K562 (cell line): ENCODE data around the gene POT1. TPM values are rescaled to one million over a fixed set of nuclear protein-coding genes. Genes with fewer than 3 reads are reported as not detected.

Experiments used
- ATAC-seq: fragments of 200-7000 bp; cut with Tn5 transposase; 3 replicates; pipeline ENCODE4 v1.9.1; 2020; ENCODE audit warnings: moderate library complexity
- BruUV-seq: library from RNA; stranded (reverse); fragments of 400-500 nt; replicated peaks from 2 replicates; lab custom pipeline; 2021; lab: Mats Ljungman, UMichigan
- CTCF ChIA-PET: fragments of 300-600 bp; formaldehyde crosslinking; extraction: SDS; loops from one replicate; lab custom pipeline; 2021; ENCODE audit warnings: low intra/inter-chr PET ratio; lab: Yijun Ruan, JAX
- POLR2A ChIA-PET: fragments of 300-600, 350-650 bp; sonication (Branson Sonifier 250); formaldehyde crosslinking; extraction: SDS; loops from one replicate; lab custom pipeline; 2021; ENCODE audit warnings: antibody characterized with exemption, inconsistent platforms; lab: Yijun Ruan, JAX
- DNase-seq, 4 experiments: peaks; one replicate each; pipeline versions ENCODE4 v3.0.0 to v3.0.0-alpha.2; 2011 to 2018; ENCODE audit warnings: low spot score in 3 of 4, mixed read lengths in 3 of 4; ENCODE audit errors: extremely low read depth in 1 of 4
- FAIRE-seq: peaks from 2 replicates; lab custom pipeline; 2011; peaks lifted over from hg19 to GRCh38; lab: Jason Lieb, UNC
- H2AFZ ChIP-seq: 2 replicates; pipeline ENCODE4 v1.6.0; 2011; ENCODE audit warnings: low read depth, low read length, control low read depth, inconsistent platforms
- H3K27ac ChIP-seq: fragments of 200-600 bp; 3 replicates; pipeline ENCODE4 v1.8.0; 2011; ENCODE audit warnings: low read depth, mild to moderate bottlenecking, control low read depth, inconsistent platforms, low read length, moderate library complexity, mixed read lengths; ENCODE audit errors: extremely low read depth
- H3K27me3 ChIP-seq, 2 experiments: fragments of 300-600 bp in 1 of 2; 2 replicates in 1 of 2; 3 replicates in 1 of 2; pipeline versions ENCODE4 v1.6.0 to v1.8.0; 2011; ENCODE audit warnings: inconsistent platforms in 2 of 2, low read length in 2 of 2, mild to moderate bottlenecking in 1 of 2, mixed read lengths in 1 of 2, moderate library complexity in 1 of 2; ENCODE audit not compliant: control insufficient read depth in 2 of 2, insufficient read depth in 2 of 2
- H3K36me3 ChIP-seq: fragments of 300-600 bp; 3 replicates; pipeline ENCODE4 v1.8.0; 2011; ENCODE audit warnings: mild to moderate bottlenecking, low read length, inconsistent platforms; ENCODE audit not compliant: control insufficient read depth, insufficient read depth
- H3K4me1 ChIP-seq, 2 experiments: fragments of 200-600 bp in 1 of 2; replicated peaks in 1 of 2; 2 replicates in 1 of 2; 3 replicates in 1 of 2; pipeline versions ENCODE4 v1.5.1 to v1.8.0; 2011; ENCODE audit warnings: inconsistent platforms in 2 of 2, low read length in 2 of 2, mild to moderate bottlenecking in 1 of 2, mixed read lengths in 1 of 2, moderate library complexity in 1 of 2; ENCODE audit not compliant: control insufficient read depth in 2 of 2, insufficient read depth in 2 of 2
- H3K4me2 ChIP-seq: 2 replicates; pipeline ENCODE4 v1.6.1; 2011; ENCODE audit warnings: low read length, control low read depth, inconsistent platforms, mixed read lengths; ENCODE audit not compliant: insufficient read depth
- H3K4me3 ChIP-seq: fragments of 200-600 bp; sonication (generic), shearing (Covaris generic); 2 replicates; pipeline ENCODE4 v1.5.1; 2016; ENCODE audit warnings: control low read depth, inconsistent platforms
- H3K79me2 ChIP-seq: fragments of 200-600 bp; 3 replicates; pipeline ENCODE4 v1.8.0; 2011; ENCODE audit warnings: low read length, inconsistent platforms; ENCODE audit not compliant: control insufficient read depth, insufficient read depth
- H3K9ac ChIP-seq, 2 experiments: 2 replicates each; pipeline versions ENCODE4 v1.6.0 to v1.6.1; 2011; ENCODE audit warnings: low read depth in 2 of 2, low read length in 2 of 2, control low read depth in 1 of 2, inconsistent platforms in 1 of 2, mild to moderate bottlenecking in 1 of 2, mixed read lengths in 1 of 2; ENCODE audit not compliant: insufficient read depth in 1 of 2
- H3K9me1 ChIP-seq: one replicate; pipeline ENCODE4 v1.6.0; 2011; ENCODE audit warnings: inconsistent platforms, mild to moderate bottlenecking, low read length, moderate library complexity; ENCODE audit not compliant: control insufficient read depth, insufficient read depth
- H3K9me3 ChIP-seq: replicated peaks from 2 replicates; pipeline ENCODE4 v1.5.1; 2011; ENCODE audit warnings: low read depth, low read length, inconsistent platforms; ENCODE audit not compliant: control insufficient read depth, insufficient read depth
- H4K20me1 ChIP-seq: replicated peaks from 2 replicates; pipeline ENCODE4 v1.6.1; 2011; ENCODE audit warnings: low read length, inconsistent platforms, mixed read lengths; ENCODE audit not compliant: control insufficient read depth, insufficient read depth
- ARID2 ChIP-seq: fragments of 450-650 bp; IDR thresholded peaks from 2 replicates; pipeline ENCODE4 v1.6.1; 2017; ENCODE audit warnings: antibody characterized with exemption, mild to moderate bottlenecking
- BHLHE40 ChIP-seq: IDR thresholded peaks from 2 replicates; pipeline ENCODE4 v1.6.1; 2011; ENCODE audit warnings: low read length, improper control_type of control experiment
- LCOR ChIP-seq: sonication (generic); formaldehyde crosslinking; IDR thresholded peaks from 2 replicates; pipeline ENCODE4 v1.8.0; 2022; ENCODE audit warnings: mild to moderate bottlenecking, missing genetic modification reagents
- MECOM ChIP-seq: fragments of 250-450 bp; sonication (Bioruptor Pico); IDR thresholded peaks from 2 replicates; pipeline ENCODE4 v1.8.0; 2022; ENCODE audit warnings: inconsistent platforms
- MEF2D ChIP-seq: conservative IDR thresholded peaks from 2 replicates; pipeline ENCODE4 v1.6.1; 2016; ENCODE audit warnings: low read depth, missing genetic modification characterization, missing compliant biosample characterization
- POLR2H ChIP-seq: IDR thresholded peaks from 2 replicates; pipeline ENCODE4 v1.6.1; 2016; ENCODE audit warnings: missing genetic modification characterization, low read depth, mild to moderate bottlenecking, control low read depth, missing compliant biosample characterization, moderate library complexity
- POLR3A ChIP-seq: IDR thresholded peaks from 2 replicates; pipeline ENCODE4 v1.6.1; 2011; ENCODE audit warnings: borderline replicate concordance, mild to moderate bottlenecking, moderate library complexity; ENCODE audit not compliant: insufficient read length, insufficient read depth; ENCODE audit errors: extremely low read depth
- RNF2 ChIP-seq: sonication (generic); IDR thresholded peaks from 2 replicates; pipeline ENCODE4 v1.6.1; 2016
- ZKSCAN8 ChIP-seq: fragments of 200-800 bp; sonication (Bioruptor generic); IDR thresholded peaks from 2 replicates; pipeline ENCODE4 v1.6.1; 2016; ENCODE audit warnings: missing genetic modification characterization, missing compliant biosample characterization
- ZNF3 ChIP-seq: fragments of 250-450 bp; sonication (Bioruptor Pico); IDR thresholded peaks from 2 replicates; pipeline ENCODE4 v1.5.0; 2021; ENCODE audit warnings: mild to moderate bottlenecking, moderate library complexity
- ZNF445 ChIP-seq: fragments of 250-450 bp; sonication (Bioruptor Pico); IDR thresholded peaks from 2 replicates; pipeline ENCODE4 v1.4.0; 2020; ENCODE audit warnings: low read depth, mild to moderate bottlenecking, moderate library complexity
- WGBS: fragments of 100-300 bp; shearing (Covaris generic); methylation state at CpG from one replicate; pipeline ENCODE4 v1.1.6; 2016; ENCODE audit warnings: low coverage, mixed read lengths; ENCODE audit not compliant: insufficient coverage; ENCODE audit errors: missing lambda C conversion rate; 5-methylcytosine and 5-hydroxymethylcytosine counted together
- in situ Hi-C: fragments of 300-500 bp; cut with MboI; formaldehyde crosslinking; loops from 4 replicates; pipeline ENCODE4 v1.15.0; 2018; ENCODE audit warnings: inconsistent platforms, mixed read lengths
- intact Hi-C: fragments of 100-400 bp; cut with micrococcal nuclease; formaldehyde crosslinking; loops from 2 replicates; pipeline ENCODE4 v1.14.2; 2022
- polyA plus RNA-seq, 8 experiments: library from polyadenylated mRNA; depleted of rRNA in 4 of 8; stranded (reverse) in 5 of 8; unstranded in 3 of 8; fragments of >200 nt; fragmentation: Nextera tagmentation in 2 of 8; fragmentation: Illumina TruSeq in 1 of 8; extraction: Ambion mirVana in 2 of 8; extraction: Trizol in 1 of 8; gene quantifications; 2 replicates each; pipeline versions ENCODE4 v1.2.1 to v1.2.3, GENCODE V29; 2011 to 2014; ENCODE audit warnings: inconsistent platforms in 1 of 8, missing spikeins in 1 of 8
- total RNA-seq, 7 experiments: library from RNA; depleted of rRNA in 6 of 7; stranded (reverse); fragments of >200 nt in 6 of 7; fragmentation: Illumina TruSeq in 2 of 7; extraction: Trizol in 2 of 7; gene quantifications; 2 replicates each; pipeline versions ENCODE4 v1.2.1 to v1.2.3, GENCODE V29; 2011 to 2021; ENCODE audit warnings: low replicate concordance in 1 of 7
- TF ChIP-seq, protein P1 (sequence below), 2 experiments: fragments of 450-650 bp; conservative IDR thresholded peaks; 2 replicates each; pipeline ENCODE4 v1.6.1; 2017; ENCODE audit warnings: mild to moderate bottlenecking in 2 of 2, moderate library complexity in 2 of 2
- TF ChIP-seq, protein P2 (sequence below): fragments of 450-650 bp; formaldehyde crosslinking; conservative IDR thresholded peaks from 2 replicates; pipeline ENCODE4 v1.4.0; 2022; ENCODE audit warnings: mild to moderate bottlenecking, missing genetic modification characterization

POT1 gene
- total and polyA plus RNA-seq, 9 of the 15 experiments (the other 6 are each of a cell fraction or from before 2014, with no cell fraction given), result 37.9 to 140 (median 63.6) TPM

DNA sequence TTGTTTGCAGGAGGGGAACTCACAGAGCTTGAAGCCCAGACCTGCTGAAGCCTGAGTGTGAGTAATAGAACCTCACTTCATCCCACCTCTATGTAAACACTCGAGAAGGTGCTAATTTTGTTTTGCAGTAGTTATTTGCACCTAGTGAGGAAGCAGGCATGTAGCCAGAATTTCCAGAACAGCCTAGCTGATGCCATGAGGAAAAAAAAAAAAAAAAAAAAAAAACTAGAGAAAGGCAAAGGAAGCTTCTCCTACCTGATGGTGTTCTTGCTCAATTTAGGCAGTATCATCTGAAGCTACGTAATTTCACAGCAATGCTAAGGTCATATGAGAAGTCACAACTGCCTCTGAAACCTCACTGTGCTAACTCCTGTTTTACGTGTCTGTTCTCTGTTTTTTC lies 150.4 kb downstream of the POT1 start:
- H3K27ac ChIP-seq, result no peak overlapping the region
- no peak for FAIRE-seq
- no peak overlapping the region for H3K4me3 ChIP-seq
- no peaks in the 10 kb centered on the region for H3K9me1 ChIP-seq
- ChIA-PET CTCF (no interaction called here), POLR2A (no interaction called here)
- no peaks in the 10 kb centered on the region; a peak in 1 of 5 replicates for H3K4me1 ChIP-seq
- ATAC-seq, result no peak
- WGBS, result 2% methylated on average over 3 of the region's 3 CpGs
- H3K9me3 ChIP-seq, result no peaks in the 10 kb centered on the region
- no peaks in the 10 kb centered on the region for H4K20me1 ChIP-seq
- intact Hi-C loops (no loop called here), in situ Hi-C loops (no loop called here)
- H3K79me2 ChIP-seq, result no peaks in the 10 kb centered on the region
- H3K27me3 ChIP-seq, result no peaks in the 10 kb centered on the region
- no peaks in the 10 kb centered on the region for H3K36me3 ChIP-seq
- no peak overlapping the region for H3K9ac ChIP-seq
- BruUV-seq, result no TSS peak
- DNase-seq, result no peak
- no peak overlapping the region for H3K4me2 ChIP-seq
- no peak overlapping the region for H2AFZ ChIP-seq
- no peak for TF ChIP-seq RNF2
- TF ChIP-seq, all 486 proteins: peak for 0

DNA sequence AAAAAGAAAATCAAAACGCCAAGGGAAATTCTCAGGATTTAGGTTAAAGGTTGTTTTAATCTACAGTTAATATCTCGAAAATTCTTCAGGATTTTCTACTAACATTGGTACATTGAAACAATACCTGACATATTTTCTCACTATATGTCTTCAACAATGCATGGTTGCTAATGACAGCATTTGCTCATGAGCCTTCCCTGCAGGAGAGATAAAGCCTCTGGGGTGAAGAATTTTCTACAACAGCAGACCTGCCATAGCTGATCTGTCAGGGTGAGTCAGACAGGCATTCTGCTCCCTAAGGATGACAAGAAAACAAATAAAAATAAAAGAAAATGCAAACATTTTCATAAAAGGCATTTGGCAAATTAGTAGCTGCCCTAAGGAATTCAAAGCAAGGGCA lies 152.4 kb downstream of the POT1 start:
- CTCF ChIA-PET, result no interaction called here
- Histone ChIP-seq H3K27ac (no peak overlapping the region), H4K20me1 (no peaks in the 10 kb centered on the region), H3K9me3 (no peaks in the 10 kb centered on the region), H2AFZ (no peak overlapping the region), H3K9me1 (no peaks in the 10 kb centered on the region), H3K4me2 (no peak overlapping the region), H3K27me3 (no peaks in the 10 kb centered on the region), H3K4me3 (no peak overlapping the region), H3K36me3 (no peaks in the 10 kb centered on the region), H3K4me1 (no peaks in the 10 kb centered on the region), H3K9ac (no peak overlapping the region), H3K79me2 (no peaks in the 10 kb centered on the region)
- ATAC-seq (no peak), DNase-seq (no peak), FAIRE-seq (no peak)
- in situ Hi-C loops, result no loop called here
- BruUV-seq, result no TSS peak
- POLR2A ChIA-PET, result no interaction called here
- intact Hi-C loops, result no loop called here
- 0% methylated on average over 2 of the region's 2 CpGs for WGBS
- TF ChIP-seq LCOR, result no peak
- TF ChIP-seq POLR3A, result no peak
- TF ChIP-seq MECOM, result no peak
- no peak for TF ChIP-seq ZKSCAN8 (CRISPR knock-in tag)
- TF ChIP-seq, protein P1, sequence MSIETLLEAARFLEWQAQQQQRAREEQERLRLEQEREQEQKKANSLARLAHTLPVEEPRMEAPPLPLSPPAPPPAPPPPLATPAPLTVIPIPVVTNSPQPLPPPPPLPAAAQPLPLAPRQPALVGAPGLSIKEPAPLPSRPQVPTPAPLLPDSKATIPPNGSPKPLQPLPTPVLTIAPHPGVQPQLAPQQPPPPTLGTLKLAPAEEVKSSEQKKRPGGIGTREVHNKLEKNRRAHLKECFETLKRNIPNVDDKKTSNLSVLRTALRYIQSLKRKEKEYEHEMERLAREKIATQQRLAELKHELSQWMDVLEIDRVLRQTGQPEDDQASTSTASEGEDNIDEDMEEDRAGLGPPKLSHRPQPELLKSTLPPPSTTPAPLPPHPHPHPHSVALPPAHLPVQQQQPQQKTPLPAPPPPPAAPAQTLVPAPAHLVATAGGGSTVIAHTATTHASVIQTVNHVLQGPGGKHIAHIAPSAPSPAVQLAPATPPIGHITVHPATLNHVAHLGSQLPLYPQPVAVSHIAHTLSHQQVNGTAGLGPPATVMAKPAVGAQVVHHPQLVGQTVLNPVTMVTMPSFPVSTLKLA (conservative IDR thresholded peaks at IDR 0.05), result no peak
- TF ChIP-seq ZNF445, result no peak
- TF ChIP-seq, protein P2, sequence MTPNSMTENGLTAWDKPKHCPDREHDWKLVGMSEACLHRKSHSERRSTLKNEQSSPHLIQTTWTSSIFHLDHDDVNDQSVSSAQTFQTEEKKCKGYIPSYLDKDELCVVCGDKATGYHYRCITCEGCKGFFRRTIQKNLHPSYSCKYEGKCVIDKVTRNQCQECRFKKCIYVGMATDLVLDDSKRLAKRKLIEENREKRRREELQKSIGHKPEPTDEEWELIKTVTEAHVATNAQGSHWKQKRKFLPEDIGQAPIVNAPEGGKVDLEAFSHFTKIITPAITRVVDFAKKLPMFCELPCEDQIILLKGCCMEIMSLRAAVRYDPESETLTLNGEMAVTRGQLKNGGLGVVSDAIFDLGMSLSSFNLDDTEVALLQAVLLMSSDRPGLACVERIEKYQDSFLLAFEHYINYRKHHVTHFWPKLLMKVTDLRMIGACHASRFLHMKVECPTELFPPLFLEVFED (CRISPR knock-in tag), result no peak
- TF ChIP-seq BHLHE40, result no peak
- no peak for TF ChIP-seq ZNF3 (CRISPR knock-in tag)
- TF ChIP-seq ARID2, result no peak
- TF ChIP-seq MEF2D (tag), result no peak
- no peak for TF ChIP-seq POLR2H
